HG02938 (cell line): ENCODE results near the gene SNTG2.

ENCODE experiments used
- ATAC-seq: cut with Tn5 transposase; IDR thresholded peaks from one replicate; pipeline ENCODE4 v1.9.1; 2021; ENCODE audit warnings: mild to moderate bottlenecking, moderate library complexity; ENCODE audit not compliant: unreplicated experiment

SNTG2 gene

DNA sequence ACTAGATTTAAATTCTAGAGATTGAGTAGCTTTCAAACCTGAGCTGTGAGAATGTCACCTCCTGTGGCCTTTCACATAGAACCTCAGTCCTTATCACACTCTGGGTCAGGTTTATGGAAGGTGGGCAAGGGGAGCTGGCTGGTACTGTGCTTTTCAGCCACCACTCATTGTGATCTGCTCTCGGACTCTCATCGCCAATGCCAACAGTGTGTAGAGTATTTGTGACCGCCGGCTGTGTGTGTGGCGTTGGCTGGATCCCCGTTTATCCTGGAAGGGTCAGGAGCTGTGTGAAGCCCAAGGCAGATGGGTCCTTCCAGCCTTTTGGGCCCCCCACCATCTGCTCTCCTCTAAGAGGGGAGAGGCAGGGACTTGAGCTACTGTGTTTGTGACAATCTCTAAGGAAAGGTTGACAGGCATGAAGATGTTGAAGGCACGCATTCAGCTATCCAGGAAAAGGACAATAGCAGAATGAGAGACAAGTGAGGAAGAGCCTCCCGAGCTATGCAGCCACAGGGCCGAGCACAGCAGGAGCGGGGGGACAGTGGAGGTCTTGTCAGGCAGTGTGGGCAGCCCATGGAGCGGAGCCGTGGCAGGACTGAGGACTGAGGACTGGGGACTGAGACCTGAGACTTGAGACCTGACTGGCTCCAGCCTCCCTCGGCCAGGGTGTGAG, 355.5 kb downstream of the SNTG2 start:
- ATAC-seq, result no peak

DNA sequence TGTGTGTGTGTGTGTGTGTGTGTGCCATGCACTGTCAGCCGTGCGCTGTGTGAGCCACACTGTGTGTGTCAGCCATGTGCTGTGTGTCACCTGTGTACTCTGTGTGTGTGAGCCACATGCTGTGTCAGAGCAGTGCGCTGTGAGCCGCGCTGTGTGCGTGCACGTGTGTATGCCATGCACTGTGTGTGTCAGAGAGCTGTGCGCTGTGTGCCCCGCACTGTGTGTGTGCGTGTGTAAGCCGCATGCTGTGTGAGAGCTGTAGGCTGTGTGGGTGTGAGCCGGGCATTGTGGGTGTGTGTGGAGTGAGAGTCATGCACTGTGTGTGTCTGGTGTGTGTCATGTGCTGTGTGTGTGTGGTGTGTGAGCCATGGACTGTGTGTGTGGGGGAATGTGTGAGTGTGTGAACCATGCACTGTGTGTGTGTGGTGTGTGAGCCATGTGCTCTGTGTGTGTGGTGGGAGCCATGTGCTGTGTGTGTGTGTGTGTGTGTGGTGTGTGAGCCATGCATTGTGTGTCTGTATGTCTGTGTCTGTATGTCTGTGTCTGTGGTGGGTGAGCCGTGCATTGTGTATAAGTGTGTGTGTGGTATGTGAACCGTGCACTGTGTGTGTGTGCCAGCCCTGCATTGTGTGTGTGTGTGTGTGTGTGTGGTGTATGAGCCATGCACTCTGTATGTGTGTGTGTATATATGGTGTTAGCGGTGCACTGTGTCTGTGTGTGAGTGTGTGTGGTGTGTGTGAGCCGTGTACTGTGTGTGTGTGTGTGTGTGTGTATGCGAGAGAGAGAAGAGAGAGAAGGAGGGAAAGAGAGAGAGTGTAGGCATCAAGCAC, 356.3 kb downstream of the SNTG2 start:
- no peak for ATAC-seq

DNA sequence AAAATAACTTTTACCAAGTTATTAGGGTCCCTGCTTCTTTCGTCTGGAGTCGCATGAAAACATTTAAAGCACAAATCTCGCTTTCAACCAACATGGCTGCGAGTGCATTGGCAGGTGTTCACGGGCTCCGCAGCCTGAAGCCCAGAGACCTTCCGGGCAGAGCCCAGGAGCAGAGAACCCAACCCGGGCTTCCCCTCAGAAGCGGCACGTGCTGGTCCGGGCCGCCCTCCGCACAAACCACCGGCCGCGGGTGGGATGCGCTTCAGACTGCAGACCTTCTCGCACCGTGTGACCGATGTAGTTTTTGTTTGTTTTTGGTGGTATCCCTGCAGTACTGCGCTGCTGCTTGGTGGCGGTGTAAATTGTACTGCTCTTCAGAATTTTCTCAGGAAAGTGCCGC, 357.0 kb downstream of the SNTG2 start:
- no peak for ATAC-seq

DNA sequence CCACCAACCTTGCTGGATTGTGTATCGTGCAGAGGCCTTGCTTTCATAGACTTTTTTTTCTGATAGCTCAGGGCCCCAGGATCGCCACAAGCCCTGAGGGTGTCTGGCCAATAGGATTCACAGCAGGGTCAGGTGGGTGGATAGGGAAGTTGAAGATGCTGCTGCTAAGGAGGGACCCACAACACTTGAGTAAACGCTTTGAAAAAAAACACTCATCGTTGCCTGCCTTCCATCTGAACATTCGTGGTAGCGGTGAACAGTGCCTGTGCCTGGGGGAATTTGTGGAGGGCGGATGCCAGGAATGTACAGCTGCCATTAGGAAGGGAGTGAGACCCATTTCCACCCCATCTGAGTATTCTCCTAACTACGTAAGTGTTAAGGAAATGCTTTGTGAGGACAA, 358.0 kb downstream of the SNTG2 start:
- no peak for ATAC-seq

DNA sequence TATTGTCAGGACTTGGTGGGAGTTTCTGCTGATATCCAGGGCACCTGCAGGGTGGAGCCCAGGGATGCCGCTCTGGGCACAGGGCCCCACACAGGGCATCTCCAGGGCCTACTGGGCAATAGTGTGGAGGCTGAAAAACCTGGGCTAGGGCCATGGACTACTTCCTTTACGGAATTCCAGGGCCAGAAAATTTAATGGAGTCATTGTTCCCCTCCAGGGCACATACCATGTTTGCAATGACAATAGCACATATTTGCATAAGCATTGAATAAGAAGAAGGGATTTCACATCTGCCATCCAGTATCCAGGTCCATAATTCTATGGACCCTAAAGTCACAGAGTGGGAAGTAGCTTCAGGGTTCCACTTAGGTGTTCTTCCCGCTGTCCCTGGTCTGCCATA, 358.9 kb downstream of the SNTG2 start:
- no peak for ATAC-seq

DNA sequence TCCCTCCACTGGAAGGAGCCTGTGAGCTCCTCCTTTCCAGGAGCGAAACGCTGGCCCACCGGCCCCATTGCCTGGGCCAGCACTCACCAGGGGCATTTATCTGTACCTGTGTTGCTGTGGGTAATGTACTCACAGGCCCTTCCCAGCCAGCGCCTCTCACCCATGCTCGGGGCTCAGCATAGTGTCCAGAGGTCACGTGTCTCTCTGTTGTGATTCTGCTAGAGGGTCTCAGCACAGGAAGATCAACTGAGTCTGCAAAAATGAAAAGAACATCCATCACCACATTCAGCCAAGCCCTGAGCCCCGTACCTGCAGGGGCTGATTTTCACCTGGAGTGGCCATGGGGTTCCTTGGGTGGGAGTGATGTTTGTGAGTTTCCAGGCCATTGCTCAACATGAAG, 359.6 kb downstream of the SNTG2 start:
- no peak for ATAC-seq

DNA sequence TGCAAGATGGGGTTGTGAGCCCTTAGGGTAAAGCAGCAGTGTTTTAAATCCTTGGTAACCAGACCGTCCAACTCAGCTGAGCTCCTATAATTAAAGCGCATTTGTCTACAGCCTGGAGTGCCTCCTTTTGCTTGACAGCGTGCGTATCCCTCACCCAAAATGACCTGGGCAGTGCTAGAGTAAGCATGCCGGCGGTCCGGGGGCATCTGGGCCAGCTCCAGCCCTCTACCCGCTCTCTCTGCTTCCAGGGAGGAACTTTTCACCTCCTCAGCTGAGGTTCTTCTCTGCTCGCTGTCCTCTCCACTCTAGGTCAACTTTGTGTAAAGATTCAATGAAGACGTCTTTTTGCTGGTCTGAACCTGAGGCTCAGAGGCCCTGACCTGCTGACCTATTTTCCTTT, 360.2 kb downstream of the SNTG2 start:
- ATAC-seq, result no peak

DNA sequence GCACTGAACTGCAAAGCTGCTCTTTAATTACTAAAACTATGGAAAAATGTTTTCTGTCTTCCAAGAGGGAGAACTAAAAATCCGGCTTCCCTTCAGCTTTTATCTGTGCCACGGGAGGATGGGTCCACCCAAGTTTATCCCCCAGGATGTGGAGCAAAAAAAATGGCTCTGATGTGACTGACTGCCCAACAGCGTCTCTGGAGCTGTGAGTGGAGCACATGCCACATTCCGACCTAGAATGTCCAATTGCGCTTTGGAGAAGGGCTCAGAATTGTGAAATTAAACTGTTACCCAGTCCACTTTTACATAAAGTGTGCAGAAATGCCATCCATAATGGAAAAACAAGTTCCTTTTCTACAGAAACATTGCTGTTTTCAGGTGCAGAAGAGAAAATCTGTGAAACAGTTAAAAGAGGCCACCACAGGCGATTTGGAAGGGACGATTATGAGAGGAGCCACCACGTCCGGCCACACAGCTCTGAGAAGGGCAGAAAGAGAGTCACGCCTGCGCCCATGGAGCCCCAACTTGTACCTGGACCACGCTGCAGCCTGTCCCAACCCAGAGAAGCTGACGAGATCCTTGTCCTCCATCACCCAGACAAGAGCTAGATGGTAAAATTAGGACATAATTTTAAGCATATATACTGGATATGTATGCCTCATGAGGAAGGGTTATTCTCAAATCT, 362.7 kb downstream of the SNTG2 start:
- ATAC-seq, result no peak

DNA sequence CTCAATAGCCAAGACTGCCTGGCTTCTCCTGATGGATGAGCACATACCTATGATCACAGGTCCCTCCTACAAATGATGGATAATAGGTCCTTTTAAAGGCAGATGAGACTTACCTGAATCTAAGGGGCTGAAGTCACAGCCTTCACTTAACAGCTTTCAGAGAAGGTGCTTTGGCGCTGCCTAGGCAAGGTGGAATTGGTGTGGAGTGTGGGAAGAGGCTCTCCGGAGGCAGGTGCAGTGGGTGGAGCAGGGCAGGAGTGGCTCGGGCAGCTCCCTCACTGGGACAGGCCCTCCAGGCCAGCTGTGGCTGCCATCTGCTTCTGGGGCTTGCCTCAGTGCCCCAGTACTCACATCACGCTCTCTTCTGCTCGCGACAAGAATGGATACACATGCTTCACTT, 363.6 kb downstream of the SNTG2 start:
- ATAC-seq, result no peak

DNA sequence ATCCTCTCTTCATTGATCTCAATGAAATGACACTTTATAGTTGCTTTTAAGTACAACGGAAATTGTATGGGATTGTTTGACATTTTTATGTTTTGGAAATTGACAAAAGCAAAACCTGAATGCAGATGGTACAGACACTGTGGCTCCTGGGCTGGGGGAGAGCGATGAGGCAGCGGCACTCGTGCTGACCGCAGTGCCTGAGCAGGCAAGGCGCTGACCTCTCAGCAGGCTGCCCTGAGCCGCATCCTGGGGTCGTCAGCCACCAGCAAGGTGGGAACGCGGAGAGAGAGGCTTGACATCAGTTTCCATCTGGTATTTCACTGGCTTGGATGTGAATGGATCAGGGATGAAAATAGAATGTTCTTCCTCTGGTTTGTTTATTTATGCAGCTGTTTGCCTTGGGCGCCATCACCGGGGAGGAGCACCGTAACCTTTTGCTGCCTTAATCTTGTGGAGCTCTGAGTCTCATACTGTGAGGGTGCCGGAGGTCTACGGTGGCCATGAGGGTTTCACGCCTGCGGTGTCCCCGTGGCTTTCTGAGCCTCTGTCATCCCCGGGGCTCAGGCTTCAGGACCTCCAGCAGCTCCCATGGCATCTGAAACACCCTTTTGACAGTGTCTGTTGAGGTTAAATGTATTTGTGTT, 367.8 kb downstream of the SNTG2 start:
- no peak for ATAC-seq

DNA sequence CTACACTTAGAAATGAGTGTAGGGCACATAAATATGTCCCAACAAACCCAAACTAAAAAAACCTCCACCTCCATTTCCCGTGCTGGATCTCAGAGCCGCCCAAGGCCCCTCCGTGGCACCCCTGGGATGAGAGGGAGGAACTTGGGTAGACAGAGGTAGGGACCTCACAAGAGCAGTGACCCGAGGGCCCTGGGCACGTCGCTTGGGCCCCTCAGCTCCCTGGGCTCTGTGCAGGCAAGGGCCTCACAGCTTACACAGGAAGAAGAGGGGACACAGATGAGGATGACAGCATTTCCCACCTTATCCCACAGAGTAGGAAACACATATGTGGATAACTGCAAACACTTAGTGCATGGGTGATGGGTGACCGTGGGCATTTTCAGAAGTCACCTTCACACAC, 368.7 kb downstream of the SNTG2 start:
- ATAC-seq, result no peak

DNA sequence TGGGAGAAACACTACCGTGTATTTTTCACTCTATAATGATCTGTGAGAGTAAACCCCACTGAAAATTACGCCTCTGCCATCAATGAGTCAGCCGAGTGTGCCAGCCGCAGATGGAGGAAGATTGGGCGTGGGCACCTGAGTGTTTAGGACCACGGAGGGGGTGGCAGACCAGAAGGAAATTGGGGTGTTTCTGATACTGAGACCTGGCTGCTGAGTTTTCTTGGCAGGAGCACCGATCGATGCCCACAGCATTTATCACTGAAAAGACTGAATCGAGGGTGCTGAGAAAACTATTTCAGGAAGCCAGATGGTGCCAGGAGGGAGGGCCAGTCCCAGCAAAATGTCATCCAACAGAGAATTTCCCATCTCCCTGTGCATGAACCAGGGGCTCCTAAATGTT, 370.7 kb downstream of the SNTG2 start:
- no peak for ATAC-seq

DNA sequence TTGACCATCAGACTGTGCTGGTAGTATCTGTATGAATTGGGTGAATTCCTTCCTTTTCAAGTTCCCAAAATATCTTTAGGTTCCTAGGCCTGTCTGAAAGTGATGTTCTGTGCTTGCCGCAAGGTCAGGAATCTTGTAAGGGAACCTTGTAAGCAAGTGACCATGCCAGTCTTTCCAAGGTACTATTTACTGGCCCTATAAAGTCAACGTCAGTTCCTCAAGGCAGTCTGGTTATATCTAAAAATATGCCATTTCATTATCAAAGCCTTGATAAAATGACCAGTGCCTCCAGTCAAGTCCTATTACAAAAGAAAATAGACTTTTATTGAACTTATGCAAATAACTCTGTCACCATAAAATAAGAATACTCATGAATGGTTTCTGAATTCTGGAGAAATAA, 374.2 kb downstream of the SNTG2 start:
- ATAC-seq, result no peak

DNA sequence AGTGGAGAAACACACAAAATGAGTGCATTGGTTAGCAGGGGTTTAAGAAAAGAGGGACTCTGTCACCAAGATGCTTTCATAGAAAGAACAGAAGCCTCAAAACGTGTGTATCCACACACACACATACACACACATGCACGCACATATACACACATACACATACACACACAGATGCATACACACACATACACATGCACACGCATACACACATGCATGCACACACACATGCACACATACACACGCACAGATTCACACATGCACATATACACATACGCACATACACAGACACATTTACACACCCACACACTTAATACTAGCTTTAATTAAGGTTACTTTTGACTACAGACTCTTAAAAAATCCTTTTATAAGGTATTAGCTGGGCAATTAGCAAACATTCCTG, 378.0 kb downstream of the SNTG2 start:
- no peak for ATAC-seq

DNA sequence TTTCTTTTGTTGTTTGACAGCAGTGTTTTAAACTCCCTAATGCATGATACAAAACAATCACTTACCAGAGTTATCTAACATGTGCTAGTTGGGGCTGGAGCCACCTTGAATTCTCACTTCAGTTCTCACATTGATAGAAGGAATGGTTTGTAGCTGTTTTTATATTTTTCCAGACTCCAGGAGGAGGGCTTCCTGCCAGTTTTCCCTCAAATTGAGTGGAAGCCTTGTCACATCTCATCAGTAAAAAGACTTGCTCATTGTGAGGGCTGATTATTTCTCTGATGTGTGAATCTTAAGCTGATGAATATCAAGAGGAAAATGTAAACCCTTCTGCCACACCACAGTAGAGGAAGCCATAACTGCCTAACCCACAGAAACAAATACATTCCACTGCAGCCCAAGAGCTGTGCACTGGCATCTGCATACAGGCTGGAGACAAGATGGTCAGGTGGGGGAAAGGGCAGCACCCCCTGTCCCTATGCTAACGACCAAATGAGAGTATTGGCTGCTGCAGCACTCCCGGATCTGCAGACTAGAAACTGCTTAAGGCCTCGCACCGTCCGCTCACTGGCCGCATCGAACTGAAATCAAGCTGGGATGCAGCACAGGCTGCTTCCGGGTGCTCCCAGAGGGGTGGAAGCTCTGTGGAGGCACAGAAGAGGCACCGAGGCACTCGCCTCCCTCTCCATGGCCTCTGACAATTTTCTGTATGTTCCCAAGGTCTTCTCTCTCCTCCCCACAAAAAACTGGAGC, 388.9 kb downstream of the SNTG2 start:
- ATAC-seq, result no peak

DNA sequence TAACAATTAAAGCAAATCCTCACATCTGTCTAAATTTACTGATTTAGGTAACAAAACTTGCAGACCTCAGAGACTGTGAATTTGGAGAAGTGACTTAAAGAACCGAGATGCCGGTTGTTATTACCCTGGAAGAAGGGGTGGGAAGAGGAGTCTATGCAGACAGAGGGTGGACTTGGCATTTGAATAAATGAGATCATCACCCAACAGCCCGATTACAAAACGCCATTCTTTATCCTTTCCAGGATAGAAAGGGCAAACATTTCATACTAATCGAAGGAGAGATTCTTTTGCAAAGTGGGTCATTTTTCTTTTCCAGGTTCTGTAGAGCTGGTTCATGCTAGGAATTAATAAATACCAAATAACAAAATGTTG, 389.5 kb downstream of the SNTG2 start:
- no peak for ATAC-seq

DNA sequence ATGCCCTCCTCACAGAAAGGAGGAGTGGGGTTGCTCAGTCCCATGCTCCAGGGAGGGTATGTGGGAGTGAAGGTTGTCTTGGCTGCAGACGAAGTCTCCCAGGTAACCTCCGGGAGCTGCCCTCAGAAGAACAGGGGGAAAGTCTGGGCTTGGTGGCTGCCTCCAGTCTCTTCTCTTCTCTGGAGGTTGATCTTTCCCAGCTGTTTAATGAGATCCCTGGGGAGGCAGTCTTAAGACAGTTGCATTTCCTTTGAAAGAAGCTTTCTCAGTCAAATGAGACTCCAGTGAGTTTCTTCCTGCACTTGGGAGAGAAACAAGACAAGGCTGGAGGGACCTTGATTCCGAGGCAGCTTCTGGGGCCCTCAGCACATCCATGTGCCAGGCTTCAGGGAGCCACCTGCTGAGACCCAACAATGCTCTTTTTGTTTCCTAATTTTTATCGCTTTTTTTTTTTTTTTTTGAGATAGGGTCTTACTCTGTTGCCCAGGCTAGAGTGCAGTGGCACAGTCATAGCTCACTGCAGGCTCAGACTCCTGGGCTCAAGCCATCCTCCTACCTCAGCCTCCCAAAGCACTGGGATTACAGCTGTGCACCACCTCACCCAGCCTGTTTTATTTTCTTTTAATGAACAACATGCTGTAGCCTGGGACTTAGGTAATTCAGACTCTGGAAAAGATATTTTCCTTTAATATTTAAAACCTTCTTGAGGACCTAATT, 390.9 kb downstream of the SNTG2 start:
- ATAC-seq, result no peak

DNA sequence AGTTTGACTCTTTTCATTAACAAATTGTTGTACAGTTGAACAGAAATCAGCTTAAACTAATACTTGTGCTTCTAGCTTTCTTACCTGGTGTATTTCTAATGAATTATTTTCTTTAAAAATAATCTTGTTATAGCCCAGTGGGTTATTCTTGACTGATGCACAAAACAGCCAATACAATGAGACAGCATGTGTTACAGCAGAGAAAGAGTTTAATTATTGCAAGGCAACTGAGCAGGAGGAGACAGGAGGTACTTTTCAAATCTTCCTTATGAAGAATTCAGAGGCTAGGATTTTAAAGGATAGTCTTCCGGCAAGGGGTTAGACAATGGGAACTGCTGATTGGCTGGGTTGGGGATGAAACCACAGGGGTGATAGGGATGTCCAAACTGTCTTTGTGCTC, 398.1 kb downstream of the SNTG2 start:
- ATAC-seq, result no peak

DNA sequence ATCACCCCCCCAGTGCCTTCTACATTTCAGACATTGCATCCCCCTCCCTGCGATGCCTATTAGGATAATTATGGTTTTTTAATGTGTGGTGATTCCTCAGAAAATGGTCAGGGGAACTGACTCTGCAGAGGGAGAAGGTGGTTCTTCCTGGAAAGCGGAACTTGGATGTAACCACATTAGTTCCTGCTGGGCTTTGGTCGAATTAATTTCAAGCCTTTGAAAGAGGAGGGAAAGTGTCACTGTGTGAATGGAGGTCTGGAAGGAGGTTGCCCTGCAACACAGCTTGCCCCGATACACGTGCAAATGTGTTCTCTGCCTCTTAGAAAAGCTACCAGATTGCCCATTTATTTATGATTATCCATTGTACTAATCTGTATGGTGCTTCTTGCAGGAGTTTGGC, 399.5 kb downstream of the SNTG2 start:
- no peak for ATAC-seq

DNA sequence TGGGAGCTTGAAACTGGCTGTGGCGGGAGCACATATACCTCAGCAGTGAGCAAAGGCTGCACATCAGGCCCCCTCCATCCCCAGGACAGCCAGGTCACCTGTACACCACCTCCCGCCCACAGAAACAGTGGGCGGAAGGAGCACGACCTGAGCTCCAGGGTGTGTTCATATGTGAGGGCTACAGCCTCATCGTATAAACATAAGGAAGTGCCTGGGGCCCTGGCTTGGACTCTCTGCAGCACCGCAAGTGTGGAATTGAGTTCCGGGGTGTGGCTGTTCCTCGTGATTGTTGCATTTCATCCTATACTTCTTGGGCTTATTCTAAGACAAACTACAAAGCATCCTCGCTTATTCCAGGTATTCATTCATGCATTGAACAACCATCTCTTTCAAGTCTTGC, 402.5 kb downstream of the SNTG2 start:
- no peak for ATAC-seq
